HEK293T (cell line): Measurements from ENCODE around the gene ACOT7.

ENCODE experiments used
- ARNT ChIP-seq: fragments of 450-650 bp; IDR thresholded peaks from 2 replicates; pipeline ENCODE4 v1.6.1; 2017; ENCODE audit warnings: mild to moderate bottlenecking
- FOXM1 ChIP-seq: fragments of 450-650 bp; IDR thresholded peaks from 2 replicates; pipeline ENCODE4 v1.6.1; 2017; ENCODE audit warnings: mild to moderate bottlenecking, borderline replicate concordance
- PKNOX1 ChIP-seq: fragments of 450-650 bp; IDR thresholded peaks from 2 replicates; pipeline ENCODE4 v1.6.1; 2016

GRCh38 chr1:6262555-6263420 lies 130.8 kb downstream of the ACOT7 start:
- TF ChIP-seq FOXM1, result no peak
- no peak for TF ChIP-seq PKNOX1
- TF ChIP-seq ARNT, result no peak
